SK-N-MC (cell line): ENCODE data around the gene DIP2C.
"Not testable (repeated sequence)": the region's sequence is repeated elsewhere in the genome, so short reads cannot be mapped to it uniquely, and the experiment has no call there.

Source experiments
- EZH2 ChIP-seq: fragments of 200-600 bp; sonication (generic); IDR thresholded peaks from one replicate; pipeline ENCODE4 v1.6.1; 2017; ENCODE audit warnings: antibody characterized with exemption
- FOXP2 ChIP-seq: optimal IDR thresholded peaks from 2 replicates; pipeline ENCODE3; 2011; ENCODE audit warnings: mild to moderate bottlenecking, moderate library complexity; ENCODE audit not compliant: insufficient read depth; ENCODE audit errors: extremely low read length, control extremely low read depth
- POLR2AphosphoS5 ChIP-seq: IDR thresholded peaks from 2 replicates; pipeline ENCODE4 v1.6.1; 2012; ENCODE audit warnings: mild to moderate bottlenecking, low read depth, low read length, borderline replicate concordance

GRCh38 chr10:323046-323445, 366.4 kb downstream of the DIP2C start:
- TF ChIP-seq EZH2, POLR2AphosphoS5, FOXP2: not testable (repeated sequence)
